GM15510 (cell line): ENCODE results near the gene FAM136A.

ENCODE experiments used
- POLR2A ChIP-seq: IDR thresholded peaks from 3 replicates; pipeline ENCODE4 v1.6.1; 2011; ENCODE audit warnings: borderline replicate concordance; ENCODE audit not compliant: insufficient read length; ENCODE audit errors: extremely low read depth

FAM136A gene

GRCh38 chr2:70247364-70248180, 54.3 kb downstream of the FAM136A start:
- no peak for TF ChIP-seq POLR2A
